Subcutaneous adipose tissue (tissue), 4 donors: Measurements from ENCODE around the gene CLPX. TPM values are rescaled to one million over a fixed set of nuclear protein-coding genes. Genes with fewer than 3 reads are reported as not detected.

Experiments
- total RNA-seq, 4 donors: library from RNA; depleted of rRNA; stranded (reverse); fragments of >200 nt; gene quantifications; one replicate each; pipeline ENCODE4 v1.1.0, GENCODE V29; 2016
- TF ChIP-seq, protein P1 (sequence below): fragments of 450-650 bp; IDR thresholded peaks from one replicate; pipeline ENCODE4 v1.5.1; 2016; ENCODE audit warnings: low read depth, mild to moderate bottlenecking, control low read depth, antibody characterized with exemption, moderate library complexity

The CLPX gene
- total RNA-seq, 4 donors from 2014 or later, result 49.6 to 79.5 (median 71.9) TPM

DNA sequence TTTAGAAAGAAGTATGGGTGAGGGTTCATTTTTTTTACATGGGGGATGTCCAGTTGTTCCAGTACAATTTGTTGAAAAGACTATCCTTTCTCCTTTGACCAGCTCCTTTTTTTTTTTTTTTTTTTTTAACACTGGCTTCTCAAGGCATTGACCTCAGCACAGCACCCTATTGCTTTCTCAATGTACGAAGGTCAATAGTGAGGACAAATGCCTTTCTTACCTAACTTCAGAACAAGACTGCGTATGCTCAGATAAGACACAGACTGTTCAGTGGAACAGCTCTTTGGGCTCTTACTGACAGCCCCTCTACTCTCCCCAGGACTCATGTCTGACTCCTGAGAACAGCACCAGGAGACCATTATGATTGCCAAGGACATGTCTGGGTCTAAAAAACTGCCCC lies 36.6 kb upstream of the CLPX start:
- TF ChIP-seq, protein P1, sequence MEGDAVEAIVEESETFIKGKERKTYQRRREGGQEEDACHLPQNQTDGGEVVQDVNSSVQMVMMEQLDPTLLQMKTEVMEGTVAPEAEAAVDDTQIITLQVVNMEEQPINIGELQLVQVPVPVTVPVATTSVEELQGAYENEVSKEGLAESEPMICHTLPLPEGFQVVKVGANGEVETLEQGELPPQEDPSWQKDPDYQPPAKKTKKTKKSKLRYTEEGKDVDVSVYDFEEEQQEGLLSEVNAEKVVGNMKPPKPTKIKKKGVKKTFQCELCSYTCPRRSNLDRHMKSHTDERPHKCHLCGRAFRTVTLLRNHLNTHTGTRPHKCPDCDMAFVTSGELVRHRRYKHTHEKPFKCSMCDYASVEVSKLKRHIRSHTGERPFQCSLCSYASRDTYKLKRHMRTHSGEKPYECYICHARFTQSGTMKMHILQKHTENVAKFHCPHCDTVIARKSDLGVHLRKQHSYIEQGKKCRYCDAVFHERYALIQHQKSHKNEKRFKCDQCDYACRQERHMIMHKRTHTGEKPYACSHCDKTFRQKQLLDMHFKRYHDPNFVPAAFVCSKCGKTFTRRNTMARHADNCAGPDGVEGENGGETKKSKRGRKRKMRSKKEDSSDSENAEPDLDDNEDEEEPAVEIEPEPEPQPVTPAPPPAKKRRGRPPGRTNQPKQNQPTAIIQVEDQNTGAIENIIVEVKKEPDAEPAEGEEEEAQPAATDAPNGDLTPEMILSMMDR, result no peak

DNA sequence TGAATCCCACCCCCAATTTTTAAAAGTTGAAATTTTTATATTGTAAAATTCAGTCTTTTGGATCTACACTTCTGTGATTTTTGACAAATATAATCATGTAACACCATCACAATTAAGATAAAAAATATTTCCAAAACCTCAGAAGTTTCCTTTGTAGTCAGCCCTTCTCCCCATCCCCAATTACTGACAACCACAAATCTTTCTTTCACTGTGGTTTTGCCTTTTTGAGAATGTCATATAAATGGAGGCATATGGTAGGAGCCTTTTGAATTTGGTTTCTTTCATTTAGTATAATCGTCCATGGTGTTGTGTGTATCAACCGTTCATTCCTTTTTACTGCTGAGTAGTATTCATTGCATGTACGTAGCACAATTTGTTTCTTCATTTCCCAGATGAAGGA lies 34.0 kb upstream of the CLPX start:
- TF ChIP-seq, protein P1, result no peak

DNA sequence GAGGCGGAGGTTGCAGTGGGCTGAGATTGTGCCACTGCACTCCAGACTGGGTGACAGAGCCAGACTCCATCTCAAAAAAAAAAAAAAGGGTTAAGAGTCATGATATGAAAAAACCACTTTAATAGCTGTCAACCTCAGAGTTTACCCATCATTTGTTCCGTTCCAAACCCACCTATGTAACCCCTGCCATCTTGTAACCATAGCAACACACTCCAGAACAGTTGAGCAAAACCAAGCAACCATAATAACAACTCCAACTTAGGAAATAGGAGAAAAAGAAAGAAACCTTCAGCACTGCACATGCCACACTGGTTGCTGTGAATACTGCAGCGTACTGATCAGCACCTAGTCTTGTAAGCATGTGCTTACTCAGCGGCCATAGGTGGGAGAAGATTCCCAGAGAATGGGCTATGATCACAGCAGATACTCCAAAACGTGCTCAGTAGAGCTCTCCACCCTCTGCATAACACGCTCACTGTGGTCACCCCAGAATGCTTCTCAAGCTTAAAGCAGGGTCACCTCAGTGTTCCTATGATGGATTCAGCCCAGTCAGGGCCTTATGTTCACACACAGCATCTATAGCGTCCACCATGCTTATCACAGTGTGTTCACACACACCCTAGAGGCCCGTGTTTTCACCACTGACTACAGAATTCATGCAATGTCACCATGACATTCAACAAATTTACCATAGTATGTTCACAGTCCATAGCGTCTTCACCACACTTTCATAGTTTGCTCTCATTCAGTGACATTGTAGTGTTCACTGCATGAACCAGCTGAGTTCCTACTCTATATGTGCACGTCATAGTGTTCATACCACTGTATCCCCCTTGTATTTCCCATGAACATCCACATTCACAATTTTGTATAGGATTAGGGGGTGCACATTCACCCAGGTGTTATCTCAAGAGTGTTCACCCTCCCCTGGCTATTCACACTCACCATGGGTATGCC lies 32.7 kb upstream of the CLPX start:
- TF ChIP-seq, protein P1, result no peak

DNA sequence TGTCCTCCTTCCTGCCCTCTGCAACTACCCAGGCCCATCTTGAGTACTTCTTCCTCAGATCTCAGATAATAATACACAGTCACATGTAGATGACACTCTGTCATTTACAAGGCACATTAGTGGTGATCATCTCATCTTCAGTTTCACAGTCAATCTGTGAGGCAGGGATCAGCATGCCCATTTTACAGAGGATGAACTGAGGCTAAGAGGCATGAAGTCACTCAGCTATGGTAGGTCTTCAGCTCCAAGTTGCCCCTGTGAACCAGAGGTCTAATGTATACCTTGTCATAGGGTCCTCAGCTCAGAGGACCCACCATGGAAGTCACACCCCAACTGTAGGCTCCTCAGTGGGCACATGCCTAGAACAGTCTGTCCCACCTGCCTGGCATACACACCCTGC lies 30.4 kb upstream of the CLPX start:
- TF ChIP-seq, protein P1, result no peak

DNA sequence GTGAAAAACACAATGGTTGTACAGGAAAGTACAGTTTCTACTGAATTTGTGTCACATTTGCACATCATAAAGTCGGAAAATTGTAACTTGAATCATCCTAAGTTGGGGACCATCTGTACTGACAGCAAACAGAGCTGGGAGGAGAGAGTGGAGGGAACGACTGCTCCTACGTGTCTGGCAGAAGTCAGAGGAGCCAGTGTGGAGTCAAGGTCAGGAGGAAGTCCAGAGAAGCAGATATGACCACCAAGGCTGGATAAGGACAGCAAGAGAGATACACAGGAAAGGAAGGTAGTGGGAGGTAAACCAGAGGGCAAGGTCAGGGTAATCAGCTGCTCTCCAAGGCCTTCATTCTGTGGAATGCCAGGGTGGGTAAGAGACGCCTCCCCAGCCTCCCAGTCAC lies 28.9 kb upstream of the CLPX start:
- TF ChIP-seq, protein P1, result no peak

DNA sequence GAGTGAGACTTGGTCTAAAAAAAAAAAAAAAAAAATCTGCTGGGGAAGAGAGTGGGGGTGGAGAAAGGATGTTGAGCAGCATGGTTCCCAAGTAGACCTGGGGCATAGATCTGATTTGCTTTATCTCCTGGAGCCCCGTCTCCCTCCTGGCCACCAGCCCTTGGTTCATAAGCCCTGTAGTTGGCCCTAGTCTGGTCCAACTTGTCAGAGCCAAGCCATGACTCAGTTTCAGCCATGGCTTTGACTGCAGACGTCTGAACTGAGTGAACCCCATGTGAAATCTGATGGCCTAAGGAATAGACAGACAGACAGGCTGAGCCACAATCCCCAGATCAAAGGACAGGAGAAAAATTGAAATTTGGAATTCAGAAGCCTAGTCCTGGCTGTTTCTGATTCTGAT lies 28.1 kb upstream of the CLPX start:
- TF ChIP-seq, protein P1, result no peak

DNA sequence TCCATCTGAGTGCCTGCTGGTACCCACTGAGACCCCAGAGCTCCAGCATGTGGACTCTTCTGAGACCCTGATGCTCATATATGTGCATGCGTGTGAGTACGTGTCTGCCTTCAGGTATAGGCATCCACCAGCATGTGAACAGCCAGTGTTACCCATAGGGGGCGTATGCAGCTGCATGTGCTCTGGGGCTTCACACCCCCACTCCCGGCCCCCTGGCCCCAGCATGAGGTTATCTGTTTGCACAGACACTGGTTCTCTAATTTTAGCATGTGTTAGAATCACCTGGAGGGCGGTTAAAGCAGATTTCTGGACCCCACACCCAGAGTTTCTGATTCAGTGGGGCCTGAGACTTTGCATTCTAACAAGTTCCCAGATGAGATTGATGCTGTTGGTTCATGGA lies 27.0 kb upstream of the CLPX start:
- TF ChIP-seq, protein P1, result no peak
